CD14-positive monocyte (primary cell): Measurements from ENCODE around the gene ARHGEF11. TPM values are rescaled to one million over a fixed set of nuclear protein-coding genes. Genes with fewer than 3 reads are reported as not detected.

ENCODE experiments used
- DNase-seq, 3 donors: peaks; one replicate each; pipeline ENCODE4 v3.0.0-alpha.2; 2011 to 2022
- H2AFZ ChIP-seq: 2 replicates; pipeline ENCODE4 v1.6.0; 2012; ENCODE audit warnings: mild to moderate bottlenecking, low read depth, low read length, inconsistent platforms; ENCODE audit not compliant: insufficient read depth, poor library complexity, severe bottlenecking
- H3K27ac ChIP-seq, 2 donors: 1 replicate in 1 of 2; 2 replicates in 1 of 2; pipeline ENCODE4 v1.5.1; 2012 to 2013; ENCODE audit warnings: low read length in 2 of 2, control low read depth in 1 of 2, inconsistent platforms in 1 of 2, low read depth in 1 of 2, mild to moderate bottlenecking in 1 of 2
- H3K27me3 ChIP-seq, 2 donors: one replicate each; pipeline versions ENCODE4 v1.6.0 to v1.6.1; 2011 to 2013; ENCODE audit warnings: low read length in 2 of 2; ENCODE audit not compliant: control insufficient read depth in 2 of 2, insufficient read depth in 2 of 2
- H3K36me3 ChIP-seq, 2 donors: replicated peaks in 1 of 2; 1 replicate in 1 of 2; 2 replicates in 1 of 2; pipeline versions ENCODE4 v1.5.1 to v1.6.1; 2012 to 2013; ENCODE audit warnings: low read length in 2 of 2, control low read depth in 1 of 2, inconsistent platforms in 1 of 2, mild to moderate bottlenecking in 1 of 2; ENCODE audit not compliant: insufficient read depth in 2 of 2, control insufficient read depth in 1 of 2
- H3K4me1 ChIP-seq, 2 donors: 1 replicate in 1 of 2; 2 replicates in 1 of 2; pipeline versions ENCODE4 v1.5.1 to v1.6.1; 2012 to 2013; ENCODE audit warnings: low read length in 2 of 2, control low read depth in 1 of 2, inconsistent platforms in 1 of 2, mild to moderate bottlenecking in 1 of 2, moderate library complexity in 1 of 2; ENCODE audit not compliant: insufficient read depth in 2 of 2, control insufficient read depth in 1 of 2
- H3K4me2 ChIP-seq: replicated peaks from 2 replicates; pipeline ENCODE3; 2012; ENCODE audit warnings: low read length, moderate library complexity, mild to moderate bottlenecking; ENCODE audit not compliant: poor library complexity, severe bottlenecking; ENCODE audit errors: extremely low read depth
- H3K4me3 ChIP-seq, 3 experiments: fragments of 200-600 bp in 1 of 3; sonication (generic) in 1 of 3; replicated peaks in 1 of 3; 1 replicate in 2 of 3; 2 replicates in 1 of 3; pipeline ENCODE4 v1.5.1; 2011 to 2013; ENCODE audit warnings: low read length in 3 of 3, mild to moderate bottlenecking in 3 of 3, control low read depth in 2 of 3, low read depth in 2 of 3, inconsistent platforms in 1 of 3, moderate library complexity in 1 of 3
- H3K79me2 ChIP-seq: 2 replicates; pipeline ENCODE4 v1.6.0; 2012; ENCODE audit warnings: mild to moderate bottlenecking, control low read depth, inconsistent platforms, low read length, moderate library complexity; ENCODE audit not compliant: insufficient read depth
- H3K9ac ChIP-seq: 2 replicates; pipeline ENCODE4 v1.6.0; 2017; ENCODE audit warnings: low read length, mild to moderate bottlenecking; ENCODE audit not compliant: insufficient read depth, poor library complexity, severe bottlenecking
- H3K9me3 ChIP-seq, 2 donors: replicated peaks in 1 of 2; 1 replicate in 1 of 2; 2 replicates in 1 of 2; pipeline versions ENCODE4 v1.5.1 to v1.6.1; 2012 to 2013; ENCODE audit warnings: low read length in 2 of 2, control low read depth in 1 of 2; ENCODE audit not compliant: control insufficient read depth in 1 of 2, insufficient read depth in 1 of 2
- H4K20me1 ChIP-seq: 2 replicates; pipeline ENCODE4 v1.6.0; 2012; ENCODE audit warnings: mild to moderate bottlenecking, low read length, control low read depth, moderate library complexity; ENCODE audit not compliant: insufficient read depth
- H3K27ac Mint-ChIP-seq, 7 donors: one replicate each; pipeline ENCODE4 v1.8.0; 2020; ENCODE audit warnings: mild to moderate bottlenecking in 7 of 7, mixed read lengths in 7 of 7, moderate library complexity in 6 of 7, inconsistent platforms in 2 of 7
- H3K27me3 Mint-ChIP-seq, 3 donors: one replicate each; pipeline ENCODE4 v1.8.0; 2021 to 2022; ENCODE audit warnings: low read depth in 3 of 3, mild to moderate bottlenecking in 3 of 3, mixed read lengths in 3 of 3, moderate library complexity in 3 of 3, inconsistent platforms in 1 of 3
- H3K36me3 Mint-ChIP-seq, 2 donors: one replicate each; pipeline ENCODE4 v1.8.0; 2020; ENCODE audit warnings: mixed read lengths in 2 of 2, inconsistent platforms in 1 of 2, mild to moderate bottlenecking in 1 of 2
- H3K4me1 Mint-ChIP-seq: one replicate; pipeline ENCODE4 v1.8.0; 2020; ENCODE audit warnings: mild to moderate bottlenecking, mixed read lengths
- H3K4me3 Mint-ChIP-seq, 2 donors: one replicate each; pipeline ENCODE4 v1.8.0; 2020; ENCODE audit warnings: mild to moderate bottlenecking in 2 of 2, mixed read lengths in 2 of 2, moderate library complexity in 1 of 2
- H3K9me3 Mint-ChIP-seq, 7 donors: one replicate each; pipeline ENCODE4 v1.8.0; 2020 to 2022; ENCODE audit warnings: mixed read lengths in 7 of 7, mild to moderate bottlenecking in 6 of 7, moderate library complexity in 6 of 7, inconsistent platforms in 2 of 7
- WGBS: methylation state at CpG from one replicate; pipeline ENCODE4 v1.1.5; 2013; ENCODE audit warnings: missing lambda C conversion rate; ENCODE audit not compliant: insufficient coverage; 5-methylcytosine and 5-hydroxymethylcytosine counted together
- intact Hi-C, 2 donors: fragments of 100-400 bp; cut with micrococcal nuclease; formaldehyde crosslinking; loops; one replicate each; pipeline versions ENCODE4 v1.15.0 to v1.15.1; 2023
- polyA plus RNA-seq, 3 donors: library from polyadenylated mRNA; depleted of rRNA in 1 of 3; unstranded in 2 of 3; stranded (reverse) in 1 of 3; fragments of 300-500 nt in 2 of 3; fragments of >200 nt in 1 of 3; fragmentation: Illumina TruSeq in 2 of 3; gene quantifications; 1 replicate in 2 of 3; 2 replicates in 1 of 3; pipeline ENCODE4 v1.2.3, GENCODE V29; 2012 to 2021
- small RNA-seq: library from RNA; depleted of rRNA; stranded (forward); fragments of <200 nt; gene quantifications from one replicate; pipeline ENCODE3, GENCODE V24; 2012; ENCODE audit warnings: low read depth; ENCODE audit not compliant: insufficient read length
- TF ChIP-seq, protein P1 (sequence below): fragments of 200-600 bp; IDR thresholded peaks from one replicate; pipeline ENCODE4 v1.8.0; 2022; ENCODE audit warnings: antibody characterized with exemption, mild to moderate bottlenecking

ARHGEF11 gene
- polyA plus RNA-seq, 3 donors = 17.0 to 78.5 (median 17.7) TPM

DNA sequence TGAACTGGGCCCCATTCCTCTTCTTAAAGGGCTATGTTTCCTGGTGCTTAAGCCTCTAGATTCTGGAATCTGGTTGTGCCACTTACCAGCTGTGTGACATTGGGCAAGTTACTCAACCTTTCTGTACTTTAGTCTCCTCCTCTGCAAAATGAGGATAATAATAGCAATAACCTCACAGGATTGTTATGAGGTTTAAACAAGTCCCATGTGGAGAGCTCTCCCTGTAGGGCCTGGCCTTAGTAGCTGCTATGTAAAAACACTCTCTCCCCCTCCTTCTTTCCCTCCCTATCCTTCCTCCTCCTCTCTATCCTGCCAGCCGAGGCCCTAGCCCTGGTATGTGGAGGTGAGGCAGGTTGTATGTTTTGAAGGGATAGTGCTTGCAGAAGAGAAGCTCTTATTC lies 160.2 kb downstream of the ARHGEF11 start:
- peaks cover 4% of the 10 kb centered on the region for H3K4me1 Mint-ChIP-seq
- Histone ChIP-seq H3K4me2 (no peak overlapping the region), H3K9me3 (no peaks in the 10 kb centered on the region), H4K20me1 (no peaks in the 10 kb centered on the region), H3K4me3 (no peak overlapping the region), H3K79me2 (no peaks in the 10 kb centered on the region), H2AFZ (no peak overlapping the region), H3K36me3 (no peaks in the 10 kb centered on the region), H3K27ac (no peak overlapping the region), H3K27me3 (peaks cover 0 to 7% of the 10 kb centered on the region in 2 donors), H3K9ac (no peak overlapping the region), H3K4me1 (no peaks in the 10 kb centered on the region)
- no peak overlapping the region for H3K4me3 Mint-ChIP-seq
- peaks cover 26 to 42% (median 27%) of the 10 kb centered on the region in 3 donors for H3K27me3 Mint-ChIP-seq
- no peak for DNase-seq
- no peaks in the 10 kb centered on the region for H3K9me3 Mint-ChIP-seq
- TF ChIP-seq, protein P1, sequence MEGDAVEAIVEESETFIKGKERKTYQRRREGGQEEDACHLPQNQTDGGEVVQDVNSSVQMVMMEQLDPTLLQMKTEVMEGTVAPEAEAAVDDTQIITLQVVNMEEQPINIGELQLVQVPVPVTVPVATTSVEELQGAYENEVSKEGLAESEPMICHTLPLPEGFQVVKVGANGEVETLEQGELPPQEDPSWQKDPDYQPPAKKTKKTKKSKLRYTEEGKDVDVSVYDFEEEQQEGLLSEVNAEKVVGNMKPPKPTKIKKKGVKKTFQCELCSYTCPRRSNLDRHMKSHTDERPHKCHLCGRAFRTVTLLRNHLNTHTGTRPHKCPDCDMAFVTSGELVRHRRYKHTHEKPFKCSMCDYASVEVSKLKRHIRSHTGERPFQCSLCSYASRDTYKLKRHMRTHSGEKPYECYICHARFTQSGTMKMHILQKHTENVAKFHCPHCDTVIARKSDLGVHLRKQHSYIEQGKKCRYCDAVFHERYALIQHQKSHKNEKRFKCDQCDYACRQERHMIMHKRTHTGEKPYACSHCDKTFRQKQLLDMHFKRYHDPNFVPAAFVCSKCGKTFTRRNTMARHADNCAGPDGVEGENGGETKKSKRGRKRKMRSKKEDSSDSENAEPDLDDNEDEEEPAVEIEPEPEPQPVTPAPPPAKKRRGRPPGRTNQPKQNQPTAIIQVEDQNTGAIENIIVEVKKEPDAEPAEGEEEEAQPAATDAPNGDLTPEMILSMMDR = no peak
- no CpG with 5 or more reads among the region's 1 CpG for WGBS
- H3K36me3 Mint-ChIP-seq = no peaks in the 10 kb centered on the region
- no peak overlapping the region for H3K27ac Mint-ChIP-seq
- intact Hi-C loops = loop anchor here in 1 of 2 donors (10.0 kb wide), 1 partner anchor 191 kb away; no protein-coding TSS in a partner anchor

Small RNAs within 50 kb of the gene (small RNA-seq; reads per million reads assigned to genes)
- gene MIR765 (not detected), gene RN7SL612P (not detected)

Other genes starting within 250 kb of the ARHGEF11 start
- under 1 TPM in 2 of 3 donors, not detected in 1; 0.17 to 0.20 TPM for gene SH2D2A, start 228.9 kb downstream of the ARHGEF11 start, polyA plus RNA-seq
- not detected for gene INSRR, start 186.6 kb downstream of the ARHGEF11 start, polyA plus RNA-seq
- gene NTRK1, start 184.9 kb downstream of the ARHGEF11 start, polyA plus RNA-seq = under 1 TPM in 1 of 3 donors, not detected in 2; 0.03 TPM
- gene PEAR1, start 152.0 kb downstream of the ARHGEF11 start, polyA plus RNA-seq = not detected
- gene LRRC71, start 125.1 kb downstream of the ARHGEF11 start, polyA plus RNA-seq = not detected
- under 1 TPM in 2 of 3 donors, not detected in 1; 0.26 to 0.41 TPM for gene ETV3L, start 54.1 kb upstream of the ARHGEF11 start, polyA plus RNA-seq
- gene ETV3, start 92.7 kb upstream of the ARHGEF11 start, polyA plus RNA-seq = 10 to 100 TPM in 1 of 3 donors, 1 to 10 TPM in 2; 4.8 to 62.3 (median 6.3) TPM